Smooth muscle cell (in vitro differentiated cells): ENCODE data around the gene APOL1. TPM values are rescaled to one million over a fixed set of nuclear protein-coding genes. Genes with fewer than 3 reads are reported as not detected.
"Not testable (repeated sequence)": the region's sequence is repeated elsewhere in the genome, so short reads cannot be mapped to it uniquely, and the experiment has no call there.

Experiments used
- DNase-seq: peaks from one replicate; lab custom pipeline; 2025; ENCODE audit not compliant: unreplicated experiment; lab: John Stamatoyannopoulos, UW
- H2AFZ ChIP-seq: fragments of 200-600 bp; sonication (generic); 2 replicates; pipeline ENCODE4 v1.6.0; 2016; ENCODE audit warnings: antibody characterized with exemption, low read depth, mild to moderate bottlenecking
- H3F3A ChIP-seq: fragments of 200-600 bp; sonication (generic); 2 replicates; pipeline ENCODE4 v1.6.0; 2017; ENCODE audit warnings: antibody characterized with exemption, low read depth
- H3K27ac ChIP-seq: fragments of 200-600 bp; sonication (generic); 2 replicates; pipeline ENCODE4 v1.5.1; 2016; ENCODE audit warnings: low read depth, mild to moderate bottlenecking
- H3K27me3 ChIP-seq: fragments of 200-600 bp; sonication (generic); 2 replicates; pipeline ENCODE4 v1.6.1; 2016; ENCODE audit warnings: low read depth, mild to moderate bottlenecking
- H3K36me3 ChIP-seq: fragments of 200-600 bp; sonication (generic); 2 replicates; pipeline ENCODE4 v1.5.1; 2016; ENCODE audit warnings: low read depth
- H3K4me1 ChIP-seq: fragments of 200-600 bp; sonication (generic); 2 replicates; pipeline ENCODE4 v1.5.1; 2016; ENCODE audit warnings: low read depth
- H3K4me2 ChIP-seq: fragments of 200-600 bp; sonication (generic); 2 replicates; pipeline ENCODE4 v1.6.0; 2016; ENCODE audit warnings: mild to moderate bottlenecking
- H3K4me3 ChIP-seq: fragments of 200-600 bp; sonication (generic); 2 replicates; pipeline ENCODE4 v1.5.1; 2016; ENCODE audit warnings: mild to moderate bottlenecking
- H3K79me2 ChIP-seq: fragments of 200-600 bp; sonication (generic); 2 replicates; pipeline ENCODE4 v1.6.0; 2016; ENCODE audit warnings: low read depth, mild to moderate bottlenecking
- H3K9ac ChIP-seq: fragments of 200-600 bp; sonication (generic); 2 replicates; pipeline ENCODE4 v1.6.0; 2016; ENCODE audit warnings: low read depth
- H3K9me3 ChIP-seq: fragments of 200-600 bp; sonication (generic); replicated peaks from 2 replicates; pipeline ENCODE4 v1.5.1; 2016; ENCODE audit warnings: low read depth
- H4K20me1 ChIP-seq: fragments of 200-600 bp; sonication (generic); 2 replicates; pipeline ENCODE4 v1.6.0; 2016; ENCODE audit warnings: low read depth
- CTCF ChIP-seq: fragments of 200-600 bp; sonication (generic); IDR thresholded peaks from 2 replicates; pipeline ENCODE4 v1.5.1; 2017; ENCODE audit warnings: borderline replicate concordance, mild to moderate bottlenecking, antibody characterized with exemption; ENCODE audit not compliant: insufficient read depth, poor library complexity, severe bottlenecking
- WGBS: methylation state at CpG from one replicate; pipeline ENCODE4 v1.1.7; 2016; ENCODE audit warnings: low lambda C conversion rate; 5-methylcytosine and 5-hydroxymethylcytosine counted together
- polyA plus RNA-seq: library from polyadenylated mRNA; unstranded; fragments of >200 nt; fragmentation: Nextera tagmentation; extraction: Ambion mirVana; gene quantifications from 2 replicates; pipeline ENCODE4 v1.2.1, GENCODE V29; 2016
- total RNA-seq: library from RNA; depleted of rRNA; stranded (reverse); fragments of >200 nt; gene quantifications from 2 replicates; pipeline ENCODE4 v1.2.3, GENCODE V29; 2014

APOL1 gene
- total and polyA plus RNA-seq, 2 experiments from 2014 or later, result 0.62 TPM; not detected in 1

GRCh38 chr22:36246718-36247117, 6.2 kb upstream of the APOL1 start:
- Histone ChIP-seq H3K79me2 (no peaks in the 10 kb centered on the region), H3K9me3 (no peaks in the 10 kb centered on the region), H3K9ac (no peak overlapping the region), H3K4me2 (no peak overlapping the region), H3K27me3 (no peaks in the 10 kb centered on the region), H3K27ac (no peak overlapping the region), H3F3A (no peaks in the 10 kb centered on the region), H3K36me3 (no peaks in the 10 kb centered on the region), H3K4me3 (no peak overlapping the region), H3K4me1 (no peaks in the 10 kb centered on the region), H4K20me1 (no peaks in the 10 kb centered on the region), H2AFZ (no peak overlapping the region)
- 75% methylated on average over 3 of the region's 3 CpGs for WGBS
- no peak for TF ChIP-seq CTCF
- no peak for DNase-seq

- Histone ChIP-seq H3K36me3 (no peaks in the 10 kb centered on the region), H3K9ac (no peak overlapping the region), H3K9me3 (no peaks in the 10 kb centered on the region), H3K79me2 (no peaks in the 10 kb centered on the region), H3K4me2 (no peak overlapping the region), H3K4me3 (no peak overlapping the region), H4K20me1 (no peaks in the 10 kb centered on the region), H3K27me3 (no peaks in the 10 kb centered on the region), H3F3A (no peaks in the 10 kb centered on the region), H3K27ac (no peak overlapping the region), H3K4me1 (no peaks in the 10 kb centered on the region), H2AFZ (no peak overlapping the region)
- TF ChIP-seq CTCF, result no peak
- no peak for DNase-seq
- 83% methylated on average over 5 of the region's 5 CpGs for WGBS
These were observed 5.0 kb upstream of the APOL1 start for GRCh38 chr22:36247955-36248354.

- Histone ChIP-seq H3K9ac (no peak overlapping the region), H3K4me3 (no peak overlapping the region), H3K4me1 (no peaks in the 10 kb centered on the region), H2AFZ (no peak overlapping the region), H4K20me1 (no peaks in the 10 kb centered on the region), H3K36me3 (no peaks in the 10 kb centered on the region), H3K79me2 (no peaks in the 10 kb centered on the region), H3K27me3 (no peaks in the 10 kb centered on the region), H3K27ac (no peak overlapping the region), H3F3A (no peaks in the 10 kb centered on the region), H3K4me2 (no peak overlapping the region), H3K9me3 (no peaks in the 10 kb centered on the region)
- no peak for DNase-seq
- no peak for TF ChIP-seq CTCF
- WGBS, result 96% methylated on average over 2 of the region's 2 CpGs
These were observed 3.8 kb upstream of the APOL1 start for GRCh38 chr22:36249160-36249559.

- WGBS, result 92% methylated on average over 24 of the region's 24 CpGs
- not testable (repeated sequence) for H3K4me3 ChIP-seq
These were observed 2.5 kb upstream of the APOL1 start for GRCh38 chr22:36250292-36250960.

GRCh38 chr22:36251979-36252608, 839 bp upstream of the APOL1 start:
- not testable (repeated sequence) for H3K9ac ChIP-seq, DNase-seq, H3K4me3 ChIP-seq, H3F3A ChIP-seq, H3K27me3 ChIP-seq, H2AFZ ChIP-seq, H3K36me3 ChIP-seq, H3K27ac ChIP-seq, H3K79me2 ChIP-seq, H3K4me2 ChIP-seq, H3K4me1 ChIP-seq, H3K9me3 ChIP-seq, H4K20me1 ChIP-seq
- WGBS, result 90% methylated on average over 7 of the region's 7 CpGs

More at GRCh38 chr22:36250292-36250960, 2.5 kb upstream of the APOL1 start:
- DNase-seq, H3K27ac ChIP-seq, H3K79me2 ChIP-seq, H3K4me2 ChIP-seq, H3K36me3 ChIP-seq, H2AFZ ChIP-seq, H3K4me1 ChIP-seq, H3K9me3 ChIP-seq, H4K20me1 ChIP-seq, H3K9ac ChIP-seq, H3F3A ChIP-seq, H3K27me3 ChIP-seq: not testable (repeated sequence)
